Esophagus (tissue), 2 donors: ENCODE data around the gene KDM5B. TPM values are rescaled to one million over a fixed set of nuclear protein-coding genes. Genes with fewer than 3 reads are reported as not detected.

Experiments used
- polyA plus RNA-seq, 2 donors: library from polyadenylated mRNA; stranded (reverse); fragments of 200-250 nt; gene quantifications; one replicate each; pipeline ENCODE4 v1.2.3, GENCODE V29; 2013
- donor health status: healthy with polysubstance abuse.
- donor health status: Bipolar disorder and iron deficiency.

Gene KDM5B
- polyA plus RNA-seq, 2 donors, result 18.1 to 20.9 TPM

Other genes starting within 250 kb of the KDM5B start
- gene SYT2, start 98.0 kb downstream of the KDM5B start, polyA plus RNA-seq, result under 1 TPM; 0.01 to 0.04 TPM
- gene PCAT6, start 2.5 kb upstream of the KDM5B start, polyA plus RNA-seq, result 1 to 10 TPM; 4.1 to 8.9 TPM
- gene RABIF, start 80.7 kb upstream of the KDM5B start, polyA plus RNA-seq, result 10 to 100 TPM in 1 of 2 donors, 1 to 10 TPM in 1; 8.1 to 11.0 TPM
- gene KLHL12, start 118.8 kb upstream of the KDM5B start, polyA plus RNA-seq, result 10 to 100 TPM; 10.7 to 11.5 TPM
- 10 to 100 TPM; 96.2 to 98.4 TPM for gene ADIPOR1, start 149.9 kb upstream of the KDM5B start, polyA plus RNA-seq
- gene CYB5R1, start 158.8 kb upstream of the KDM5B start, polyA plus RNA-seq, result 10 to 100 TPM; 29.9 to 72.5 TPM
- 10 to 100 TPM; 24.2 to 38.6 TPM for gene TMEM183A, start 199.0 kb upstream of the KDM5B start, polyA plus RNA-seq
- gene PPFIA4, start 218.1 kb upstream of the KDM5B start, polyA plus RNA-seq, result 1 to 10 TPM in 1 of 2 donors, under 1 TPM in 1; 0.84 to 4.1 TPM